CD4-positive, alpha-beta T cell (primary cell): ENCODE data around the gene IFT25. TPM values are rescaled to one million over a fixed set of nuclear protein-coding genes. Genes with fewer than 3 reads are reported as not detected.

Experiments used
- ATAC-seq: fragments of 200-7000 bp; cut with Tn5 transposase; one replicate; pipeline ENCODE4 v1.10.0; 2022; ENCODE audit warnings: mild to moderate bottlenecking; ENCODE audit not compliant: poor library complexity
- CTCF ChIA-PET: fragments of 350-600 bp; sonication (Branson Sonifier 250); formaldehyde crosslinking; loops from one replicate; lab custom pipeline; 2021; ENCODE audit warnings: antibody characterized with exemption, inconsistent platforms; lab: Charles Lee
- POLR2A ChIA-PET: fragments of 350-600 bp; sonication (Branson Sonifier 250); formaldehyde crosslinking; loops from one replicate; lab custom pipeline; 2021; ENCODE audit warnings: antibody characterized with exemption, inconsistent platforms; lab: Charles Lee
- DNase-seq, 14 experiments: peaks; one replicate each; pipeline ENCODE4 v3.0.0-alpha.2; 2013 to 2020; ENCODE audit warnings: mixed read lengths in 2 of 14
- H3K27ac ChIP-seq, 2 donors: one replicate each; pipeline versions ENCODE4 v1.5.1 to v1.7.0; 2013; ENCODE audit warnings: low read length in 2 of 2, low read depth in 1 of 2, mild to moderate bottlenecking in 1 of 2
- H3K27me3 ChIP-seq, 2 experiments: 1 replicate in 1 of 2; 2 replicates in 1 of 2; pipeline versions ENCODE4 v1.6.1 to v1.7.0; 2013; ENCODE audit warnings: low read length in 2 of 2, control low read depth in 1 of 2, mild to moderate bottlenecking in 1 of 2, moderate library complexity in 1 of 2; ENCODE audit not compliant: insufficient read depth in 2 of 2, control insufficient read depth in 1 of 2
- H3K36me3 ChIP-seq: one replicate; pipeline ENCODE4 v1.6.1; 2013; ENCODE audit warnings: low read length, control low read depth; ENCODE audit not compliant: insufficient read depth
- H3K4me1 ChIP-seq: one replicate; pipeline ENCODE4 v1.6.1; 2013; ENCODE audit warnings: low read length, control low read depth; ENCODE audit not compliant: insufficient read depth
- H3K4me3 ChIP-seq: one replicate; pipeline ENCODE4 v1.5.1; 2013; ENCODE audit warnings: mild to moderate bottlenecking, low read length, moderate library complexity
- H3K9me3 ChIP-seq, 2 experiments: 1 replicate in 1 of 2; 2 replicates in 1 of 2; pipeline versions ENCODE4 v1.6.1 to v1.7.0; 2013; ENCODE audit warnings: low read length in 2 of 2, mild to moderate bottlenecking in 2 of 2, control low read depth in 1 of 2, moderate library complexity in 1 of 2; ENCODE audit not compliant: control insufficient read depth in 1 of 2, insufficient read depth in 1 of 2
- H3K27ac Mint-ChIP-seq: one replicate; pipeline ENCODE4 v1.8.0; 2020; ENCODE audit warnings: mixed read lengths
- H3K27me3 Mint-ChIP-seq: one replicate; pipeline ENCODE4 v1.8.0; 2021; ENCODE audit warnings: mixed read lengths
- H3K36me3 Mint-ChIP-seq: one replicate; pipeline ENCODE4 v1.8.0; 2021; ENCODE audit warnings: low read depth, mixed read lengths
- H3K4me1 Mint-ChIP-seq: one replicate; pipeline ENCODE4 v1.8.0; 2021; ENCODE audit warnings: low read depth, mixed read lengths
- H3K4me3 Mint-ChIP-seq: one replicate; pipeline ENCODE4 v1.8.0; 2020; ENCODE audit warnings: mild to moderate bottlenecking, mixed read lengths
- H3K9me3 Mint-ChIP-seq: one replicate; pipeline ENCODE4 v1.8.0; 2020; ENCODE audit warnings: mixed read lengths
- intact Hi-C, 2 experiments: fragments of 100-400 bp; cut with DNase I in 1 of 2; cut with micrococcal nuclease in 1 of 2; formaldehyde crosslinking; loops; one replicate each; pipeline versions ENCODE4 v1.15.1 to v1.9.0; 2023 to 2025; cut with DNase I, micrococcal nuclease
- total RNA-seq, 174 experiments: library from RNA in 2 of 174; stranded (reverse) in 2 of 174; gene quantifications; one replicate each; pipeline ENCODE4 v1.2.3 and lab custom pipeline; 2021 to 2026
- TF ChIP-seq, protein P1 (sequence below): fragments of 200-600 bp; IDR thresholded peaks from one replicate; pipeline ENCODE4 v1.8.0; 2022; ENCODE audit warnings: antibody characterized with exemption, mild to moderate bottlenecking

The IFT25 gene
- total RNA-seq, 2 experiments from 2014 or later: 12.7 to 13.9 TPM

DNA sequence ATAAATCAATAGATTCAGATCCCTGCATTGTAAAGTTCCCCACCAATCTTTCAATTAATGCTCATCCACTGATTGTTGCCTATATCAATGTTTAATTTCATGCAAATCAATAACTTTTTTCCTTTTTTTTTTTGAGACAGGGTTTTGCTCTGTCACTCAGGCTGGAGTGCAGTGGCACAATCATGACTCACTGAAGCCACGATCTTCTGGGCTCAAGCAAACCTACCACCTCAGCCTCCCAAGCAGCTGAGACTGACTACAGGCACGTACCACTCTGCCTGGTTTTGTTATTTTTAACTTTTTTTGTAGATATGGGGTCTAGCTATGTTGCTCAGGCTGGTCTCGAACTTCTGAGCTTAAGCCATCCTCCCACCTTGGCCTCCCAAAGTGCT, 25.8 kb downstream of the IFT25 start:
- Histone ChIP-seq H3K9me3 (no peaks in the 10 kb centered on the region), H3K27ac (no peak overlapping the region), H3K27me3 (no peaks in the 10 kb centered on the region), H3K4me3 (no peak overlapping the region), H3K4me1 (peaks cover 9% of the 10 kb centered on the region), H3K36me3 (peaks cover 24% of the 10 kb centered on the region)
- intact Hi-C loops: no loop called here
- Mint-ChIP-seq H3K27ac (peak overlapping the region; percentile 28), H3K27me3 (no peaks in the 10 kb centered on the region), H3K9me3 (no peaks in the 10 kb centered on the region), H3K36me3 (peaks cover 68% of the 10 kb centered on the region), H3K4me3 (no peak overlapping the region), H3K4me1 (peaks cover 10% of the 10 kb centered on the region)
- TF ChIP-seq, protein P1, sequence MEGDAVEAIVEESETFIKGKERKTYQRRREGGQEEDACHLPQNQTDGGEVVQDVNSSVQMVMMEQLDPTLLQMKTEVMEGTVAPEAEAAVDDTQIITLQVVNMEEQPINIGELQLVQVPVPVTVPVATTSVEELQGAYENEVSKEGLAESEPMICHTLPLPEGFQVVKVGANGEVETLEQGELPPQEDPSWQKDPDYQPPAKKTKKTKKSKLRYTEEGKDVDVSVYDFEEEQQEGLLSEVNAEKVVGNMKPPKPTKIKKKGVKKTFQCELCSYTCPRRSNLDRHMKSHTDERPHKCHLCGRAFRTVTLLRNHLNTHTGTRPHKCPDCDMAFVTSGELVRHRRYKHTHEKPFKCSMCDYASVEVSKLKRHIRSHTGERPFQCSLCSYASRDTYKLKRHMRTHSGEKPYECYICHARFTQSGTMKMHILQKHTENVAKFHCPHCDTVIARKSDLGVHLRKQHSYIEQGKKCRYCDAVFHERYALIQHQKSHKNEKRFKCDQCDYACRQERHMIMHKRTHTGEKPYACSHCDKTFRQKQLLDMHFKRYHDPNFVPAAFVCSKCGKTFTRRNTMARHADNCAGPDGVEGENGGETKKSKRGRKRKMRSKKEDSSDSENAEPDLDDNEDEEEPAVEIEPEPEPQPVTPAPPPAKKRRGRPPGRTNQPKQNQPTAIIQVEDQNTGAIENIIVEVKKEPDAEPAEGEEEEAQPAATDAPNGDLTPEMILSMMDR: no peak
- CTCF ChIA-PET: no interaction called here
- peak in 1 of 14 experiments; percentile 7 for DNase-seq
- POLR2A ChIA-PET: no interaction called here
- ATAC-seq: no peak

DNA sequence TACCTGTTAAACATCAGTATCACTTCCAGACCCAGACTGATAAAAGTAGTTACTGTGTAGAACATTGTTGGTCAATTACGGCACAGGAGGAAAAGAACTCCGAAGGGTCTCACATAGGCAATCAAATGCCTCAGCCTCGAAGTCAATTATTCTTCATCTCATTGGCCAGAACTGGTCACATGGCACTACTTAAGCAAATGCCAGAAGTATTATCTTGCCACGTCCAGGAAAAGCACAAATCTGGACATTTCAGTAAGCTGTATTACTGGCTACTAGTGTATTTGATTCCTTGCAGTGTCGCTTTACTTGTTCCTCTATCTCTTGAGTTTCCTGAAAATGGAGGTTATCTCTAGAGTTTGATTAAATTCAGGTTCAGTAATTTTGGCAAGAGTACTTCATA, 27.2 kb downstream of the IFT25 start:
- DNase-seq (no peak), ATAC-seq (no peak)
- Histone ChIP-seq H3K27me3 (no peaks in the 10 kb centered on the region), H3K27ac (no peak overlapping the region), H3K4me3 (no peak overlapping the region), H3K4me1 (peaks cover 9% of the 10 kb centered on the region), H3K36me3 (peaks cover 22% of the 10 kb centered on the region), H3K9me3 (no peaks in the 10 kb centered on the region)
- POLR2A ChIA-PET: interaction anchor here (0.7 kb wide), 1 partner anchor 24 kb away, joined by 3 read pairs; no protein-coding TSS in a partner anchor
- no peaks in the 10 kb centered on the region for H3K9me3 Mint-ChIP-seq
- H3K27me3 Mint-ChIP-seq: no peaks in the 10 kb centered on the region
- H3K27ac Mint-ChIP-seq: peak overlapping the region; percentile 28
- peaks cover 63% of the 10 kb centered on the region for H3K36me3 Mint-ChIP-seq
- peaks cover 10% of the 10 kb centered on the region for H3K4me1 Mint-ChIP-seq
- CTCF ChIA-PET: no interaction called here
- intact Hi-C loops: no loop called here
- TF ChIP-seq, protein P1: no peak
- H3K4me3 Mint-ChIP-seq: no peak overlapping the region

DNA sequence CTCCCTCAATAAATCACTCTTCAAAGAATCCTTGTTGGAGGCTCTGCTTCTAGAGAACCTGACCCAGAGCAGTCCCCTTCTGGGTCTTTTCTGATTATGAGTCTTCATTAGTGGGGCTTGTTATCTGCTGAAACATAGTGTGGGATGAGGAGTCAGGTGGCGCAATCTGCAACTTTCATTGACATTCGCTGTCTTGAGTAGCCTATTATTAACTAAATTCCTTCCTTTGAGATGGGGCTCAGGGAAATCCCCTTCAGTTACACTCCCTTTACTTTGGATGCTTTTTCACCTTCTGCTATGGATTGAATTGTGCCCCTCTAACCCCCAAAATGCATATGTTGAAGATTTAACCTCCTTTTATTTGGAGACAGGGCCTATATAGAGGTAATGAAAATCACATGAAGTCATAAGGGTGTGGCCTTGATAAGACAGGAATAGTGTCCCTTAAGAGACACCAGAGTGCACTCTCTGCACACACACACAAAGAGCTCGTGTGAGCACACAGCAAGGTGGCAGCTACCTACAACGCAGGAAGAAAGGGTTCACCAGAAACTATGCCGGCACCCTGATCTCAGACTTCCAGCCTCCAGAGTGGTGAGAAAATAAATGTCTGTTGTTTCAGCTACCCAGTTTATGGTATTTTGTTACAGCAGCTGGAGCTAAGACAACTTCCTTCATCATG, 32.0 kb downstream of the IFT25 start:
- Histone ChIP-seq H3K27me3 (no peaks in the 10 kb centered on the region), H3K27ac (no peak overlapping the region), H3K4me3 (no peak overlapping the region), H3K4me1 (peaks cover 6% of the 10 kb centered on the region), H3K36me3 (peaks cover 12% of the 10 kb centered on the region), H3K9me3 (no peaks in the 10 kb centered on the region)
- intact Hi-C loops: no loop called here
- DNase-seq (no peak), ATAC-seq (peak; percentile 39)
- H3K27me3 Mint-ChIP-seq: no peaks in the 10 kb centered on the region
- H3K36me3 Mint-ChIP-seq: peaks cover 42% of the 10 kb centered on the region
- CTCF ChIA-PET: interaction anchor here (0.9 kb wide), 1 partner anchor 46 kb away, joined by 3 read pairs; no protein-coding TSS in a partner anchor
- TF ChIP-seq, protein P1: peak; percentile 15
- no peaks in the 10 kb centered on the region for H3K9me3 Mint-ChIP-seq
- H3K4me1 Mint-ChIP-seq: no peaks in the 10 kb centered on the region
- H3K4me3 Mint-ChIP-seq: no peak overlapping the region
- POLR2A ChIA-PET: no interaction called here
- H3K27ac Mint-ChIP-seq: no peak overlapping the region
